Ishikawa (cell line): ENCODE results near the gene CFAP46.

Source experiments
- CEBPB ChIP-seq: IDR thresholded peaks from 2 replicates; pipeline ENCODE4 v1.6.1; 2012
- CREB1 ChIP-seq: IDR thresholded peaks from 2 replicates; pipeline ENCODE4 v1.6.1; 2012; ENCODE audit warnings: low read depth
- EP300 ChIP-seq: IDR thresholded peaks from 2 replicates; pipeline ENCODE4 v1.6.1; 2012; ENCODE audit warnings: borderline replicate concordance
- FOXM1 ChIP-seq: IDR thresholded peaks from 2 replicates; pipeline ENCODE4 v1.6.1; 2012; ENCODE audit warnings: low read depth, borderline replicate concordance
- RAD21 ChIP-seq: IDR thresholded peaks from 2 replicates; pipeline ENCODE4 v1.6.1; 2012; ENCODE audit warnings: low read depth
- TAF1 ChIP-seq: IDR thresholded peaks from 2 replicates; pipeline ENCODE4 v1.6.1; 2012; ENCODE audit warnings: low read depth, mild to moderate bottlenecking
- YY1 ChIP-seq: IDR thresholded peaks from 2 replicates; pipeline ENCODE4 v1.6.1; 2012; ENCODE audit warnings: low read depth
- ZBTB7A ChIP-seq: IDR thresholded peaks from 2 replicates; pipeline ENCODE4 v1.6.1; 2012; ENCODE audit warnings: low read depth
- TF ChIP-seq, protein P1 (sequence below): IDR thresholded peaks from 2 replicates; pipeline ENCODE4 v1.6.1; 2012
- TF ChIP-seq, protein P2 (sequence below): IDR thresholded peaks from 2 replicates; pipeline ENCODE4 v1.6.1; 2012; ENCODE audit warnings: low read depth, mild to moderate bottlenecking
- TF ChIP-seq, protein P3 (sequence below): IDR thresholded peaks from 2 replicates; pipeline ENCODE4 v1.6.1; 2012

DNA sequence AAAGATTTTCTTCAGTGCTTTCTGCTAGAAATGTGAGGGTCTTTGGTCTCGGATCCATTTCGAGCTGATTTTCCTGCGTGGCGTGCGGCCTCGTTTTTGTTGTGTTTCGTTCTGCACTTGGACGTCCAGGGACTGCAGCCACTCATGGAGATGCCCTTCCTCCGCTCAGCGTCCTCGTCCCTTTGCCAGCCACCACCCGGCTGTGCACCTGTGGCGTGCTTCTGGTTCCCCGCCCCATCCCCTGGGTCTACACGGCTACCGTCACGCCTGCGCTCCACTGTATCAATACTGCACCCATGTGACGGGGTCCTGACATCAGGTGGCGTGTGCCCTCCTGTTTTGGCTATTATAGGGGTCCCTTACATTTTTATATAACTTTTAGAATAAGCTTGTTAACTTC, 113.7 kb downstream of the CFAP46 start:
- no peak for TF ChIP-seq CEBPB
- TF ChIP-seq EP300 = no peak
- TF ChIP-seq, protein P1, sequence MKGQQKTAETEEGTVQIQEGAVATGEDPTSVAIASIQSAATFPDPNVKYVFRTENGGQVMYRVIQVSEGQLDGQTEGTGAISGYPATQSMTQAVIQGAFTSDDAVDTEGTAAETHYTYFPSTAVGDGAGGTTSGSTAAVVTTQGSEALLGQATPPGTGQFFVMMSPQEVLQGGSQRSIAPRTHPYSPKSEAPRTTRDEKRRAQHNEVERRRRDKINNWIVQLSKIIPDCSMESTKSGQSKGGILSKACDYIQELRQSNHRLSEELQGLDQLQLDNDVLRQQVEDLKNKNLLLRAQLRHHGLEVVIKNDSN = no peak
- TF ChIP-seq, protein P2, sequence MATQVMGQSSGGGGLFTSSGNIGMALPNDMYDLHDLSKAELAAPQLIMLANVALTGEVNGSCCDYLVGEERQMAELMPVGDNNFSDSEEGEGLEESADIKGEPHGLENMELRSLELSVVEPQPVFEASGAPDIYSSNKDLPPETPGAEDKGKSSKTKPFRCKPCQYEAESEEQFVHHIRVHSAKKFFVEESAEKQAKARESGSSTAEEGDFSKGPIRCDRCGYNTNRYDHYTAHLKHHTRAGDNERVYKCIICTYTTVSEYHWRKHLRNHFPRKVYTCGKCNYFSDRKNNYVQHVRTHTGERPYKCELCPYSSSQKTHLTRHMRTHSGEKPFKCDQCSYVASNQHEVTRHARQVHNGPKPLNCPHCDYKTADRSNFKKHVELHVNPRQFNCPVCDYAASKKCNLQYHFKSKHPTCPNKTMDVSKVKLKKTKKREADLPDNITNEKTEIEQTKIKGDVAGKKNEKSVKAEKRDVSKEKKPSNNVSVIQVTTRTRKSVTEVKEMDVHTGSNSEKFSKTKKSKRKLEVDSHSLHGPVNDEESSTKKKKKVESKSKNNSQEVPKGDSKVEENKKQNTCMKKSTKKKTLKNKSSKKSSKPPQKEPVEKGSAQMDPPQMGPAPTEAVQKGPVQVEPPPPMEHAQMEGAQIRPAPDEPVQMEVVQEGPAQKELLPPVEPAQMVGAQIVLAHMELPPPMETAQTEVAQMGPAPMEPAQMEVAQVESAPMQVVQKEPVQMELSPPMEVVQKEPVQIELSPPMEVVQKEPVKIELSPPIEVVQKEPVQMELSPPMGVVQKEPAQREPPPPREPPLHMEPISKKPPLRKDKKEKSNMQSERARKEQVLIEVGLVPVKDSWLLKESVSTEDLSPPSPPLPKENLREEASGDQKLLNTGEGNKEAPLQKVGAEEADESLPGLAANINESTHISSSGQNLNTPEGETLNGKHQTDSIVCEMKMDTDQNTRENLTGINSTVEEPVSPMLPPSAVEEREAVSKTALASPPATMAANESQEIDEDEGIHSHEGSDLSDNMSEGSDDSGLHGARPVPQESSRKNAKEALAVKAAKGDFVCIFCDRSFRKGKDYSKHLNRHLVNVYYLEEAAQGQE = no peak
- TF ChIP-seq TAF1 = no peak
- TF ChIP-seq ZBTB7A = no peak
- no peak for TF ChIP-seq RAD21
- TF ChIP-seq FOXM1 = no peak
- no peak for TF ChIP-seq YY1
- TF ChIP-seq, protein P3, sequence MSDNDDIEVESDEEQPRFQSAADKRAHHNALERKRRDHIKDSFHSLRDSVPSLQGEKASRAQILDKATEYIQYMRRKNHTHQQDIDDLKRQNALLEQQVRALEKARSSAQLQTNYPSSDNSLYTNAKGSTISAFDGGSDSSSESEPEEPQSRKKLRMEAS = no peak
- TF ChIP-seq CREB1 = no peak
